ENCODE data around the gene TREX2.

DNA sequence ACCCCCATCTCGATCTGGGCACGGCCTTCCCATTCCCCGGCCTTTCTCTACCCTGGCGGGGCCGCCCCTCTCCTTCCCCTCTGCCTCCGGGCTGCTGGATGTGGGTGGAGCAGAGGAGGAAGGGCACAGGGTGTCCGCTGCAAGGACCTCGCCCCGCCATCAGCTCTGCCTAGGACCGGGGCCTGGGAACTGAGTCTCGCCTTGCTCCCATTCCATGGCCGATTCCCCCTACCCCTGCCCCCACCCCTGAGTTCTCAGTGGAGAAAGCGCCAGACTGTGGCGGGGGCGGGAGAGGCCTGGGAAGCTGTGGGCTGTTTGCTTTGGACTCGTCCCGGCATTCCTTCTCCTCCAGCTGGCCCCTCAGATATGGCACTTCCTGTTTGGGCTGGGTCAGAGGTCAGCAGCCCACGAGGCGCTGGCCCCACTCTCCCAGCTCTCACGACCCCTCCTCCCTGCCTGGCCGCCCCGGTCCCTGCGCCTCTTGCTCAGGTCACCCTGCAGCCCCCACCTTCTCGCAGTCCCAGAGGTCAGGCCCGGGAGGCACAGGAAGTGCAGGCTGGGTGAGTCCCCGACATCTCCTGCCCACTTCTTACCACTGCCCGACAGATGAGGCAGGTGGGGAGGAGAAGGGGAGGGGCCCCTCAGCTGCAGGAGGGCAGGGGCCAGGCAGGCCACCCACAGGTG is 42.5 kb upstream of the TREX2 start:
- TF ChIP-seq POLR2A (IDR thresholded peaks at IDR 0.05), result no peak
- TF ChIP-seq, protein P1, sequence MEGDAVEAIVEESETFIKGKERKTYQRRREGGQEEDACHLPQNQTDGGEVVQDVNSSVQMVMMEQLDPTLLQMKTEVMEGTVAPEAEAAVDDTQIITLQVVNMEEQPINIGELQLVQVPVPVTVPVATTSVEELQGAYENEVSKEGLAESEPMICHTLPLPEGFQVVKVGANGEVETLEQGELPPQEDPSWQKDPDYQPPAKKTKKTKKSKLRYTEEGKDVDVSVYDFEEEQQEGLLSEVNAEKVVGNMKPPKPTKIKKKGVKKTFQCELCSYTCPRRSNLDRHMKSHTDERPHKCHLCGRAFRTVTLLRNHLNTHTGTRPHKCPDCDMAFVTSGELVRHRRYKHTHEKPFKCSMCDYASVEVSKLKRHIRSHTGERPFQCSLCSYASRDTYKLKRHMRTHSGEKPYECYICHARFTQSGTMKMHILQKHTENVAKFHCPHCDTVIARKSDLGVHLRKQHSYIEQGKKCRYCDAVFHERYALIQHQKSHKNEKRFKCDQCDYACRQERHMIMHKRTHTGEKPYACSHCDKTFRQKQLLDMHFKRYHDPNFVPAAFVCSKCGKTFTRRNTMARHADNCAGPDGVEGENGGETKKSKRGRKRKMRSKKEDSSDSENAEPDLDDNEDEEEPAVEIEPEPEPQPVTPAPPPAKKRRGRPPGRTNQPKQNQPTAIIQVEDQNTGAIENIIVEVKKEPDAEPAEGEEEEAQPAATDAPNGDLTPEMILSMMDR (IDR thresholded peaks at IDR 0.05), result no peak
